Muscle layer of duodenum (tissue), 2 donors: Measurements from ENCODE around the gene PTPRG.

ENCODE experiments used
- H3K27ac ChIP-seq: one replicate; pipeline ENCODE4 v1.7.0; 2013; ENCODE audit warnings: mild to moderate bottlenecking, low read length
- H3K27me3 ChIP-seq: one replicate; pipeline ENCODE4 v1.7.0; 2013; ENCODE audit warnings: low read depth, mild to moderate bottlenecking, control low read depth, low read length
- H3K36me3 ChIP-seq, 2 donors: one replicate each; pipeline ENCODE4 v1.7.0; 2013; ENCODE audit warnings: low read length in 2 of 2, control low read depth in 1 of 2, mild to moderate bottlenecking in 1 of 2; ENCODE audit not compliant: insufficient read depth in 2 of 2, control insufficient read depth in 1 of 2
- H3K4me1 ChIP-seq, 2 donors: one replicate each; pipeline ENCODE4 v1.7.0; 2013; ENCODE audit warnings: low read length in 2 of 2, mild to moderate bottlenecking in 2 of 2, control low read depth in 1 of 2, moderate library complexity in 1 of 2; ENCODE audit not compliant: insufficient read depth in 2 of 2, control insufficient read depth in 1 of 2
- H3K4me3 ChIP-seq, 2 donors: one replicate each; pipeline ENCODE4 v1.7.0; 2013; ENCODE audit warnings: low read length in 2 of 2, low read depth in 1 of 2, mild to moderate bottlenecking in 1 of 2
- H3K9me3 ChIP-seq, 2 donors: one replicate each; pipeline ENCODE4 v1.7.0; 2013; ENCODE audit warnings: low read length in 2 of 2, control low read depth in 1 of 2, mild to moderate bottlenecking in 1 of 2; ENCODE audit not compliant: control insufficient read depth in 1 of 2
- donor health status: healthy.

The PTPRG gene

GRCh38 chr3:61563313-61564271 is 2.2 kb downstream of the PTPRG start:
- H3K27ac ChIP-seq: peak overlapping the region; percentile 57
- no peaks in the 10 kb centered on the region for H3K27me3 ChIP-seq
- H3K9me3 ChIP-seq: no peaks in the 10 kb centered on the region
- H3K4me1 ChIP-seq: peaks cover 0 to 18% of the 10 kb centered on the region in 2 donors
- peak overlapping the region; percentile 77 to 79 for H3K4me3 ChIP-seq
- H3K36me3 ChIP-seq: peaks cover 0 to 3% of the 10 kb centered on the region in 2 donors

- Histone ChIP-seq H3K27ac (peak overlapping the region; percentile 57), H3K36me3 (peaks cover 0 to 3% of the 10 kb centered on the region in 2 donors), H3K9me3 (no peaks in the 10 kb centered on the region), H3K4me3 (peak overlapping the region; percentile 77 to 79), H3K4me1 (peaks cover 0 to 18% of the 10 kb centered on the region in 2 donors), H3K27me3 (no peaks in the 10 kb centered on the region)
Measured at GRCh38 chr3:61564395-61565059, 3.2 kb downstream of the PTPRG start.

- peaks cover 0 to 18% of the 10 kb centered on the region in 2 donors for H3K4me1 ChIP-seq
- no peaks in the 10 kb centered on the region for H3K27me3 ChIP-seq
- H3K9me3 ChIP-seq: no peaks in the 10 kb centered on the region
- H3K27ac ChIP-seq: no peak overlapping the region
- peaks cover 0 to 3% of the 10 kb centered on the region in 2 donors for H3K36me3 ChIP-seq
- no peak overlapping the region for H3K4me3 ChIP-seq
Measured at GRCh38 chr3:61565569-61565968, 4.2 kb downstream of the PTPRG start.

- H3K36me3 ChIP-seq: no peaks in the 10 kb centered on the region
- peaks cover 0 to 18% of the 10 kb centered on the region in 2 donors for H3K4me1 ChIP-seq
- no peaks in the 10 kb centered on the region for H3K9me3 ChIP-seq
- no peak overlapping the region for H3K27ac ChIP-seq
- no peaks in the 10 kb centered on the region for H3K27me3 ChIP-seq
- no peak overlapping the region for H3K4me3 ChIP-seq
Measured at GRCh38 chr3:61568127-61568526, 6.8 kb downstream of the PTPRG start.

GRCh38 chr3:61569856-61570580 is 8.6 kb downstream of the PTPRG start:
- H3K4me1 ChIP-seq: peaks cover 0 to 15% of the 10 kb centered on the region in 2 donors
- H3K36me3 ChIP-seq: no peaks in the 10 kb centered on the region
- no peaks in the 10 kb centered on the region for H3K27me3 ChIP-seq
- H3K27ac ChIP-seq: no peak overlapping the region
- H3K9me3 ChIP-seq: no peaks in the 10 kb centered on the region
- no peak overlapping the region for H3K4me3 ChIP-seq

GRCh38 chr3:61570813-61571212 is 9.4 kb downstream of the PTPRG start:
- H3K36me3 ChIP-seq: no peaks in the 10 kb centered on the region

GRCh38 chr3:61571516-61572336 is 10.4 kb downstream of the PTPRG start:
- peaks cover 0 to under 1% of the 10 kb centered on the region in 2 donors for H3K4me1 ChIP-seq
- no peak overlapping the region for H3K4me3 ChIP-seq
- H3K9me3 ChIP-seq: no peaks in the 10 kb centered on the region
- H3K27me3 ChIP-seq: no peaks in the 10 kb centered on the region
- no peaks in the 10 kb centered on the region for H3K36me3 ChIP-seq
- H3K27ac ChIP-seq: no peak overlapping the region

More at GRCh38 chr3:61570813-61571212, 9.4 kb downstream of the PTPRG start:
- Histone ChIP-seq H3K4me3 (no peak overlapping the region), H3K4me1 (peaks cover 0 to 8% of the 10 kb centered on the region in 2 donors), H3K27ac (no peak overlapping the region), H3K27me3 (no peaks in the 10 kb centered on the region), H3K9me3 (no peaks in the 10 kb centered on the region)

- H3K4me1 ChIP-seq: peaks cover 0 to 2% of the 10 kb centered on the region in 2 donors
- no peaks in the 10 kb centered on the region for H3K36me3 ChIP-seq
- H3K4me3 ChIP-seq: no peak overlapping the region
- no peak overlapping the region for H3K27ac ChIP-seq
- no peaks in the 10 kb centered on the region for H3K9me3 ChIP-seq
- no peaks in the 10 kb centered on the region for H3K27me3 ChIP-seq
Measured at GRCh38 chr3:61572879-61573278, 11.5 kb downstream of the PTPRG start.

GRCh38 chr3:61573441-61573840 is 12.1 kb downstream of the PTPRG start:
- H3K36me3 ChIP-seq: no peaks in the 10 kb centered on the region
- no peaks in the 10 kb centered on the region for H3K9me3 ChIP-seq
- H3K27me3 ChIP-seq: no peaks in the 10 kb centered on the region
- no peak overlapping the region for H3K4me3 ChIP-seq
- no peak overlapping the region for H3K27ac ChIP-seq
- H3K4me1 ChIP-seq: peaks cover 0 to 6% of the 10 kb centered on the region in 2 donors

- Histone ChIP-seq H3K27ac (no peak overlapping the region), H3K27me3 (no peaks in the 10 kb centered on the region), H3K9me3 (no peaks in the 10 kb centered on the region), H3K4me3 (no peak overlapping the region), H3K4me1 (peaks cover 0 to 9% of the 10 kb centered on the region in 2 donors), H3K36me3 (no peaks in the 10 kb centered on the region)
Measured at GRCh38 chr3:61574854-61575253, 13.5 kb downstream of the PTPRG start.
